Measurements from ENCODE around the gene ASAP2. TPM values are rescaled to one million over a fixed set of nuclear protein-coding genes. Genes with fewer than 3 reads are reported as not detected.

Gene ASAP2
- total RNA-seq, 1 experiment from 2014 or later = 12.6 TPM

DNA sequence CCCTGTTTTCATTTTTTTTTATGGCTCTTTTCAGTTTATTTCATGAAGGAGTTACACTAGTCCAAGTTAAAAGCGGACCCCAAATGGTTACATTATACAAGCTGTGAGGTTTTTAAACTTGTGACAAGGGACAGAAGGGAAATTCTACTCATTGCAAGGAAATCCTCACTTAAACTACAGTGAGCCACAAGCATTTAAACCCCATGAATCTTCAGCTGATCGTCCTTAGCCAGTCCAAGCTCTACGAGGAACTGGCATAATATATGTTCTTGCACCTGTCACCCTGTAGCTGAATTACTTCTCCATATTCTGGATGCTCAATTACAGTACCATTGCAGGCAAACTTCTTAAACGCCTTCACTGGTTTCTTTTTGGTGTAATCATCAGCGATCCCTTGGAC, 64.5 kb downstream of the ASAP2 start:
- Histone ChIP-seq H3K23me2 (ENCODE audit: insufficient read length, low read depth, low read length, poor library complexity, severe bottlenecking) (no peaks in the 10 kb centered on the region), H3K18ac (ENCODE audit: insufficient read length, low read depth, low read length) (no peak overlapping the region), H2BK20ac (ENCODE audit: low read depth, low read length, poor library complexity, severe bottlenecking) (no peak overlapping the region), H3K4ac (ENCODE audit: low read depth, low read length) (no peak overlapping the region), H2BK15ac (ENCODE audit: low read depth, low read length) (no peak overlapping the region), H2BK5ac (ENCODE audit: insufficient read length, low read length) (no peak overlapping the region), H2BK120ac (ENCODE audit: low read depth, low read length, poor library complexity, severe bottlenecking) (no peak overlapping the region), H3K23ac (ENCODE audit: insufficient read length, low read depth, low read length) (no peak overlapping the region), H3K27ac (ENCODE audit: insufficient read length, low read depth, low read length) (no peak overlapping the region), H4K8ac (replicated peaks; ENCODE audit: insufficient read length, low read depth, low read length) (no peak overlapping the region), H3K4me2 (ENCODE audit: insufficient read depth, insufficient read length, low read length) (no peak overlapping the region), H3K9me3 (ENCODE audit: control insufficient read depth, low read depth, low read length) (no peaks in the 10 kb centered on the region), H2BK12ac (ENCODE audit: insufficient read length, low read depth, low read length) (no peak overlapping the region), H4K5ac (ENCODE audit: insufficient read length, low read depth, low read length) (no peak overlapping the region), H4K20me1 (ENCODE audit: control insufficient read depth, insufficient read depth, insufficient read length) (no peaks in the 10 kb centered on the region), H2AK5ac (ENCODE audit: insufficient read length, low read length) (no peak overlapping the region), H2AFZ (ENCODE audit: low read length) (no peak overlapping the region), H3K56ac (ENCODE audit: insufficient read length, low read depth, low read length) (no peak overlapping the region), H3K4me1 (ENCODE audit: insufficient read depth, low read length) (peaks cover 7% of the 10 kb centered on the region; the same call in 1 of the 2 replicates), H3T11ph (ENCODE audit: low read length) (no peak overlapping the region), H3K79me2 (ENCODE audit: insufficient read depth, low read length) (peaks cover 3% of the 10 kb centered on the region; the same call in 1 of the 2 replicates), H3K27me3 (ENCODE audit: insufficient read depth, low read length) (no peaks in the 10 kb centered on the region), H3K9ac (ENCODE audit: extremely low read depth, insufficient read length, low read length) (no peak overlapping the region), H4K91ac (ENCODE audit: insufficient read length, low read depth, low read length) (no peak overlapping the region), H3K14ac (ENCODE audit: insufficient read depth, low read length) (no peak overlapping the region), H3K79me1 (ENCODE audit: insufficient read depth, low read depth, low read length, poor library complexity, severe bottlenecking) (peaks cover 3% of the 10 kb centered on the region)
- WGBS (ENCODE audit: extremely low coverage, insufficient read length, low lambda C conversion rate) = no CpG with 5 or more reads among the region's 5 CpGs
- peaks cover 7 to 8% of the 10 kb centered on the region in 2 experiments; a peak in 4 of 5 replicates for H3K9me3 Mint-ChIP-seq
- peaks cover 31 to 46% of the 10 kb centered on the region in 2 experiments for H3K4me1 Mint-ChIP-seq
- H3K27ac Mint-ChIP-seq = no peak overlapping the region
- no peak for DNase-seq
- peaks cover 0 to 13% (median 1%) of the 10 kb centered on the region in 3 experiments; a peak in 4 of 7 replicates for H3K36me3 Mint-ChIP-seq (ENCODE audit: insufficient read depth in 1 of 3, low read depth in 3 of 3)
- H3K4me3 Mint-ChIP-seq = no peak overlapping the region
- H3K27me3 Mint-ChIP-seq (ENCODE audit: low read depth) = no peaks in the 10 kb centered on the region; the same call in 1 of the 2 replicates
- TF ChIP-seq, protein P1, sequence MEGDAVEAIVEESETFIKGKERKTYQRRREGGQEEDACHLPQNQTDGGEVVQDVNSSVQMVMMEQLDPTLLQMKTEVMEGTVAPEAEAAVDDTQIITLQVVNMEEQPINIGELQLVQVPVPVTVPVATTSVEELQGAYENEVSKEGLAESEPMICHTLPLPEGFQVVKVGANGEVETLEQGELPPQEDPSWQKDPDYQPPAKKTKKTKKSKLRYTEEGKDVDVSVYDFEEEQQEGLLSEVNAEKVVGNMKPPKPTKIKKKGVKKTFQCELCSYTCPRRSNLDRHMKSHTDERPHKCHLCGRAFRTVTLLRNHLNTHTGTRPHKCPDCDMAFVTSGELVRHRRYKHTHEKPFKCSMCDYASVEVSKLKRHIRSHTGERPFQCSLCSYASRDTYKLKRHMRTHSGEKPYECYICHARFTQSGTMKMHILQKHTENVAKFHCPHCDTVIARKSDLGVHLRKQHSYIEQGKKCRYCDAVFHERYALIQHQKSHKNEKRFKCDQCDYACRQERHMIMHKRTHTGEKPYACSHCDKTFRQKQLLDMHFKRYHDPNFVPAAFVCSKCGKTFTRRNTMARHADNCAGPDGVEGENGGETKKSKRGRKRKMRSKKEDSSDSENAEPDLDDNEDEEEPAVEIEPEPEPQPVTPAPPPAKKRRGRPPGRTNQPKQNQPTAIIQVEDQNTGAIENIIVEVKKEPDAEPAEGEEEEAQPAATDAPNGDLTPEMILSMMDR (conservative IDR thresholded peaks at IDR 0.05) = no peak

Measured in H9 (cell line).